Vagina (tissue), 2 donors: ENCODE results near the gene PSMB4.

Experiments
- CTCF ChIP-seq, 3 experiments: fragments of 450-650 bp in 2 of 3; fragments of 200-600 bp in 1 of 3; sonication (generic) in 1 of 3; IDR thresholded peaks; one replicate each; pipeline ENCODE4 v1.5.1; 2017 to 2019; ENCODE audit warnings: antibody characterized with exemption in 3 of 3, mild to moderate bottlenecking in 2 of 3, moderate library complexity in 2 of 3
- POLR2AphosphoS5 ChIP-seq, 2 donors: sonication (generic); formaldehyde crosslinking; IDR thresholded peaks; one replicate each; pipeline ENCODE4 v1.9.0; 2017; ENCODE audit warnings: antibody characterized with exemption in 2 of 2, mild to moderate bottlenecking in 2 of 2, low read depth in 1 of 2; ENCODE audit not compliant: insufficient read depth in 1 of 2

DNA sequence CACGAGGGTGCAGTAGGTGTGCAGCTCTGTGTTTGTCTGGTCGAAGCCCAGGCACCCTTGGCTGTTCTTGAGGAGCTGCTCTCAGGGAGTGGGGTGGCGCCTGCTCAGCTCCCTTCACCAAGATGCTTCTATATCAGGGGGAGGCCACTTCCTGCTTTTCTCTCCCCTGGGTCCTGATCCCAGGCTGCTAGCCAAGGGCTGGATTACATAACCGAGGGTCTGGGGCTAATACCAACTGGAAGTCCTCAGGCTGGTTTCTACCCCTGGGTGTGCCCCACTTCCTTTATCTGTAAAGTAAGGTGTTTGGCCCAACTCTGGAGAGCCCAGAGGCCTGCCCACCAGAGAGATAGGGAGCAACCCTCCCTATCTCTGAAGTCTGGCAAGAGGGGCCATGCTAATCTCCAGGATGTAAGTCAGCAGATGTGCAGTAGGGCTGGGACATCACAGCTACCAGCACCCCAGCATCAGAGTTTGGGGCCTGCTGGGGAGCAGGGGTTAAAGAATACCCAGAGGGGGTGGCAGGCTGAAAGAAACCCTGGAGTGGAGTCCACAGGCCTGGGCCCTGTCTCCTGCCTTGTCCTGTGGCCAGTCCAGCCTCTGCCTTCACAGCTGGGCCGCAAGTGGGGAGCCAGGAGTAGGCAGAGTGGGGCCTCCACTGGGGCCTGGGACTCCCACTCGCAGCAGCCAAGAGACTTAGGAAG, 29.0 kb upstream of the PSMB4 start:
- TF ChIP-seq POLR2AphosphoS5 (IDR thresholded peaks at IDR 0.05; ENCODE audit: insufficient read depth in 1 of 2, low read depth in 1 of 2) (no peak), CTCF (IDR thresholded peaks at IDR 0.05) (no peak)
